K562 (cell line): ENCODE data around the gene PHC3. TPM values are rescaled to one million over a fixed set of nuclear protein-coding genes. Genes with fewer than 3 reads are reported as not detected.

ENCODE experiments used
- ATAC-seq: fragments of 200-7000 bp; cut with Tn5 transposase; 3 replicates; pipeline ENCODE4 v1.9.1; 2020; ENCODE audit warnings: moderate library complexity
- BruUV-seq: library from RNA; stranded (reverse); fragments of 400-500 nt; replicated peaks from 2 replicates; lab custom pipeline; 2021; lab: Mats Ljungman, UMichigan
- CTCF ChIA-PET: fragments of 300-600 bp; formaldehyde crosslinking; extraction: SDS; loops from one replicate; lab custom pipeline; 2021; ENCODE audit warnings: low intra/inter-chr PET ratio; lab: Yijun Ruan, JAX
- POLR2A ChIA-PET: fragments of 300-600, 350-650 bp; sonication (Branson Sonifier 250); formaldehyde crosslinking; extraction: SDS; loops from one replicate; lab custom pipeline; 2021; ENCODE audit warnings: antibody characterized with exemption, inconsistent platforms; lab: Yijun Ruan, JAX
- DNase-seq, 4 experiments: peaks; one replicate each; pipeline versions ENCODE4 v3.0.0 to v3.0.0-alpha.2; 2011 to 2018; ENCODE audit warnings: low spot score in 3 of 4, mixed read lengths in 3 of 4; ENCODE audit errors: extremely low read depth in 1 of 4
- FAIRE-seq: peaks from 2 replicates; lab custom pipeline; 2011; peaks lifted over from hg19 to GRCh38; lab: Jason Lieb, UNC
- H2AFZ ChIP-seq: 2 replicates; pipeline ENCODE4 v1.6.0; 2011; ENCODE audit warnings: low read depth, low read length, control low read depth, inconsistent platforms
- H3K27ac ChIP-seq: fragments of 200-600 bp; 3 replicates; pipeline ENCODE4 v1.8.0; 2011; ENCODE audit warnings: low read depth, mild to moderate bottlenecking, control low read depth, inconsistent platforms, low read length, moderate library complexity, mixed read lengths; ENCODE audit errors: extremely low read depth
- H3K27me3 ChIP-seq, 2 experiments: fragments of 300-600 bp in 1 of 2; 2 replicates in 1 of 2; 3 replicates in 1 of 2; pipeline versions ENCODE4 v1.6.0 to v1.8.0; 2011; ENCODE audit warnings: inconsistent platforms in 2 of 2, low read length in 2 of 2, mild to moderate bottlenecking in 1 of 2, mixed read lengths in 1 of 2, moderate library complexity in 1 of 2; ENCODE audit not compliant: control insufficient read depth in 2 of 2, insufficient read depth in 2 of 2
- H3K36me3 ChIP-seq: fragments of 300-600 bp; 3 replicates; pipeline ENCODE4 v1.8.0; 2011; ENCODE audit warnings: mild to moderate bottlenecking, low read length, inconsistent platforms; ENCODE audit not compliant: control insufficient read depth, insufficient read depth
- H3K4me1 ChIP-seq, 2 experiments: fragments of 200-600 bp in 1 of 2; replicated peaks in 1 of 2; 2 replicates in 1 of 2; 3 replicates in 1 of 2; pipeline versions ENCODE4 v1.5.1 to v1.8.0; 2011; ENCODE audit warnings: inconsistent platforms in 2 of 2, low read length in 2 of 2, mild to moderate bottlenecking in 1 of 2, mixed read lengths in 1 of 2, moderate library complexity in 1 of 2; ENCODE audit not compliant: control insufficient read depth in 2 of 2, insufficient read depth in 2 of 2
- H3K4me2 ChIP-seq: 2 replicates; pipeline ENCODE4 v1.6.1; 2011; ENCODE audit warnings: low read length, control low read depth, inconsistent platforms, mixed read lengths; ENCODE audit not compliant: insufficient read depth
- H3K4me3 ChIP-seq: fragments of 200-600 bp; sonication (generic), shearing (Covaris generic); 2 replicates; pipeline ENCODE4 v1.5.1; 2016; ENCODE audit warnings: control low read depth, inconsistent platforms
- H3K79me2 ChIP-seq: fragments of 200-600 bp; 3 replicates; pipeline ENCODE4 v1.8.0; 2011; ENCODE audit warnings: low read length, inconsistent platforms; ENCODE audit not compliant: control insufficient read depth, insufficient read depth
- H3K9ac ChIP-seq, 2 experiments: 2 replicates each; pipeline versions ENCODE4 v1.6.0 to v1.6.1; 2011; ENCODE audit warnings: low read depth in 2 of 2, low read length in 2 of 2, control low read depth in 1 of 2, inconsistent platforms in 1 of 2, mild to moderate bottlenecking in 1 of 2, mixed read lengths in 1 of 2; ENCODE audit not compliant: insufficient read depth in 1 of 2
- H3K9me1 ChIP-seq: one replicate; pipeline ENCODE4 v1.6.0; 2011; ENCODE audit warnings: inconsistent platforms, mild to moderate bottlenecking, low read length, moderate library complexity; ENCODE audit not compliant: control insufficient read depth, insufficient read depth
- H3K9me3 ChIP-seq: replicated peaks from 2 replicates; pipeline ENCODE4 v1.5.1; 2011; ENCODE audit warnings: low read depth, low read length, inconsistent platforms; ENCODE audit not compliant: control insufficient read depth, insufficient read depth
- H4K20me1 ChIP-seq: replicated peaks from 2 replicates; pipeline ENCODE4 v1.6.1; 2011; ENCODE audit warnings: low read length, inconsistent platforms, mixed read lengths; ENCODE audit not compliant: control insufficient read depth, insufficient read depth
- ARID1B ChIP-seq: fragments of 450-650 bp; IDR thresholded peaks from 2 replicates; pipeline ENCODE4 v1.6.1; 2016; ENCODE audit warnings: antibody characterized with exemption, mild to moderate bottlenecking, inconsistent platforms
- EP400 ChIP-seq: fragments of 450-650 bp; IDR thresholded peaks from 2 replicates; pipeline ENCODE4 v1.6.1; 2017; ENCODE audit warnings: antibody characterized with exemption, mild to moderate bottlenecking, moderate library complexity
- HIVEP1 ChIP-seq: fragments of 250-450 bp; sonication (Bioruptor Pico); IDR thresholded peaks from 2 replicates; pipeline ENCODE4 v1.4.0; 2020; ENCODE audit warnings: mild to moderate bottlenecking
- NCOR1 ChIP-seq: fragments of 450-650 bp; IDR thresholded peaks from 2 replicates; pipeline ENCODE4 v1.6.1; 2016; ENCODE audit warnings: mild to moderate bottlenecking, moderate library complexity
- TCF3 ChIP-seq: sonication (generic); formaldehyde crosslinking; IDR thresholded peaks from 2 replicates; pipeline ENCODE4 v1.4.0; 2020; ENCODE audit warnings: mild to moderate bottlenecking, missing genetic modification reagents
- USF1 ChIP-seq: sonication (generic); formaldehyde crosslinking; IDR thresholded peaks from 2 replicates; pipeline ENCODE4 v1.9.0; 2022; ENCODE audit warnings: mild to moderate bottlenecking, missing genetic modification reagents
- ZBTB11 ChIP-seq, 3 experiments: fragments of 200-800 bp in 1 of 3; fragments of 250-450 bp in 1 of 3; fragments of 450-650 bp in 1 of 3; sonication (Bioruptor Pico) in 1 of 3; sonication (Bioruptor generic) in 1 of 3; formaldehyde crosslinking in 1 of 3; IDR thresholded peaks; 2 replicates each; pipeline versions ENCODE4 v1.6.1 to v1.8.0; 2016 to 2022; ENCODE audit warnings: mild to moderate bottlenecking in 2 of 3, missing genetic modification characterization in 2 of 3, missing compliant biosample characterization in 1 of 3, moderate library complexity in 1 of 3
- ZNF23 ChIP-seq: fragments of 250-450 bp; sonication (Bioruptor Pico); IDR thresholded peaks from 2 replicates; pipeline ENCODE4 v1.4.0; 2020; ENCODE audit warnings: mild to moderate bottlenecking
- ZNF644 ChIP-seq: fragments of 200-800 bp; sonication (Bioruptor generic); IDR thresholded peaks from 2 replicates; pipeline ENCODE4 v1.6.1; 2016; ENCODE audit warnings: low read depth, missing genetic modification characterization, missing compliant biosample characterization
- ZNF75A ChIP-seq: fragments of 450-650 bp; formaldehyde crosslinking; IDR thresholded peaks from 2 replicates; pipeline ENCODE4 v1.4.0; 2020; ENCODE audit warnings: mild to moderate bottlenecking
- WGBS: fragments of 100-300 bp; shearing (Covaris generic); methylation state at CpG from one replicate; pipeline ENCODE4 v1.1.6; 2016; ENCODE audit warnings: low coverage, mixed read lengths; ENCODE audit not compliant: insufficient coverage; ENCODE audit errors: missing lambda C conversion rate; 5-methylcytosine and 5-hydroxymethylcytosine counted together
- in situ Hi-C: fragments of 300-500 bp; cut with MboI; formaldehyde crosslinking; loops from 4 replicates; pipeline ENCODE4 v1.15.0; 2018; ENCODE audit warnings: inconsistent platforms, mixed read lengths
- intact Hi-C: fragments of 100-400 bp; cut with micrococcal nuclease; formaldehyde crosslinking; loops from 2 replicates; pipeline ENCODE4 v1.14.2; 2022
- polyA plus RNA-seq, 8 experiments: library from polyadenylated mRNA; depleted of rRNA in 4 of 8; stranded (reverse) in 5 of 8; unstranded in 3 of 8; fragments of >200 nt; fragmentation: Nextera tagmentation in 2 of 8; fragmentation: Illumina TruSeq in 1 of 8; extraction: Ambion mirVana in 2 of 8; extraction: Trizol in 1 of 8; gene quantifications; 2 replicates each; pipeline versions ENCODE4 v1.2.1 to v1.2.3, GENCODE V29; 2011 to 2014; ENCODE audit warnings: inconsistent platforms in 1 of 8, missing spikeins in 1 of 8
- total RNA-seq, 7 experiments: library from RNA; depleted of rRNA in 6 of 7; stranded (reverse); fragments of >200 nt in 6 of 7; fragmentation: Illumina TruSeq in 2 of 7; extraction: Trizol in 2 of 7; gene quantifications; 2 replicates each; pipeline versions ENCODE4 v1.2.1 to v1.2.3, GENCODE V29; 2011 to 2021; ENCODE audit warnings: low replicate concordance in 1 of 7
- TF ChIP-seq, protein P1 (sequence below), 2 experiments: fragments of 450-650 bp; IDR thresholded peaks; 2 replicates each; pipeline ENCODE4 v1.6.1; 2018; ENCODE audit warnings: mild to moderate bottlenecking in 2 of 2, low read depth in 1 of 2; ENCODE audit not compliant: partially characterized antibody in 2 of 2

Gene PHC3
- total and polyA plus RNA-seq, 9 of the 15 experiments (the other 6 are each of a cell fraction or from before 2014, with no cell fraction given) = 3.1 to 21.6 (median 10.5) TPM

- TF ChIP-seq ARID1B (peak; percentile 38; the same call in 1 of the 2 replicates), EP400 (0 out of 2 replicates have a peak, but pooled peaks have one; percentile 7)
Measured at GRCh38 chr3:170076715-170077238, 104.8 kb downstream of the PHC3 start (continued).

GRCh38 chr3:170075441-170076091, 106.0 kb downstream of the PHC3 start:
- Histone ChIP-seq H2AFZ (no peak overlapping the region), H4K20me1 (no peaks in the 10 kb centered on the region), H3K9me3 (no peaks in the 10 kb centered on the region), H3K36me3 (no peaks in the 10 kb centered on the region), H3K9ac (no peak overlapping the region), H3K4me2 (peak overlapping the region; percentile 10; the same call in 1 of the 2 replicates), H3K4me1 (peaks cover 0 to 14% of the 10 kb centered on the region in 2 experiments; a peak in 4 of 5 replicates), H3K4me3 (no peak overlapping the region), H3K27me3 (no peaks in the 10 kb centered on the region), H3K79me2 (no peaks in the 10 kb centered on the region), H3K9me1 (no peaks in the 10 kb centered on the region), H3K27ac (no peak overlapping the region)
- ATAC-seq (peak; percentile 17; the same call in 1 of the 3 replicates), DNase-seq (peak; percentile 16 to 41 (median 24)), FAIRE-seq (no peak)
- in situ Hi-C loops = no loop called here
- POLR2A ChIA-PET = no interaction called here
- CTCF ChIA-PET = no interaction called here
- 43% methylated on average over 4 of the region's 4 CpGs for WGBS
- BruUV-seq = no TSS peak
- intact Hi-C loops = loop anchor here (5.0 to 10.0 kb wide), 2 partner anchors 229 to 337 kb away; no protein-coding TSS in a partner anchor
- TF ChIP-seq HIVEP1 (CRISPR knock-in tag) (no peak), ZNF23 (CRISPR knock-in tag) (no peak), ZNF644 (tag) (0 out of 2 replicates have a peak, but pooled peaks have one; percentile 27), ZBTB11 (CRISPR knock-in tag; IDR thresholded peaks at IDR 0.05) (no peak), TCF3 (CRISPR knock-in tag) (peak; percentile 72), USF1 (CRISPR knock-in tag) (no peak), ZNF75A (no peak), NCOR1 (peak; percentile 53)
- TF ChIP-seq, protein P1, sequence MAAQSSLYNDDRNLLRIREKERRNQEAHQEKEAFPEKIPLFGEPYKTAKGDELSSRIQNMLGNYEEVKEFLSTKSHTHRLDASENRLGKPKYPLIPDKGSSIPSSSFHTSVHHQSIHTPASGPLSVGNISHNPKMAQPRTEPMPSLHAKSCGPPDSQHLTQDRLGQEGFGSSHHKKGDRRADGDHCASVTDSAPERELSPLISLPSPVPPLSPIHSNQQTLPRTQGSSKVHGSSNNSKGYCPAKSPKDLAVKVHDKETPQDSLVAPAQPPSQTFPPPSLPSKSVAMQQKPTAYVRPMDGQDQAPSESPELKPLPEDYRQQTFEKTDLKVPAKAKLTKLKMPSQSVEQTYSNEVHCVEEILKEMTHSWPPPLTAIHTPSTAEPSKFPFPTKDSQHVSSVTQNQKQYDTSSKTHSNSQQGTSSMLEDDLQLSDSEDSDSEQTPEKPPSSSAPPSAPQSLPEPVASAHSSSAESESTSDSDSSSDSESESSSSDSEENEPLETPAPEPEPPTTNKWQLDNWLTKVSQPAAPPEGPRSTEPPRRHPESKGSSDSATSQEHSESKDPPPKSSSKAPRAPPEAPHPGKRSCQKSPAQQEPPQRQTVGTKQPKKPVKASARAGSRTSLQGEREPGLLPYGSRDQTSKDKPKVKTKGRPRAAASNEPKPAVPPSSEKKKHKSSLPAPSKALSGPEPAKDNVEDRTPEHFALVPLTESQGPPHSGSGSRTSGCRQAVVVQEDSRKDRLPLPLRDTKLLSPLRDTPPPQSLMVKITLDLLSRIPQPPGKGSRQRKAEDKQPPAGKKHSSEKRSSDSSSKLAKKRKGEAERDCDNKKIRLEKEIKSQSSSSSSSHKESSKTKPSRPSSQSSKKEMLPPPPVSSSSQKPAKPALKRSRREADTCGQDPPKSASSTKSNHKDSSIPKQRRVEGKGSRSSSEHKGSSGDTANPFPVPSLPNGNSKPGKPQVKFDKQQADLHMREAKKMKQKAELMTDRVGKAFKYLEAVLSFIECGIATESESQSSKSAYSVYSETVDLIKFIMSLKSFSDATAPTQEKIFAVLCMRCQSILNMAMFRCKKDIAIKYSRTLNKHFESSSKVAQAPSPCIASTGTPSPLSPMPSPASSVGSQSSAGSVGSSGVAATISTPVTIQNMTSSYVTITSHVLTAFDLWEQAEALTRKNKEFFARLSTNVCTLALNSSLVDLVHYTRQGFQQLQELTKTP (IDR thresholded peaks at IDR 0.05; ENCODE audit: low read depth in 1 of 2, partially characterized antibody in 2 of 2) = no peak
